Measurements from ENCODE around the gene PDIA6.

Gene PDIA6

DNA sequence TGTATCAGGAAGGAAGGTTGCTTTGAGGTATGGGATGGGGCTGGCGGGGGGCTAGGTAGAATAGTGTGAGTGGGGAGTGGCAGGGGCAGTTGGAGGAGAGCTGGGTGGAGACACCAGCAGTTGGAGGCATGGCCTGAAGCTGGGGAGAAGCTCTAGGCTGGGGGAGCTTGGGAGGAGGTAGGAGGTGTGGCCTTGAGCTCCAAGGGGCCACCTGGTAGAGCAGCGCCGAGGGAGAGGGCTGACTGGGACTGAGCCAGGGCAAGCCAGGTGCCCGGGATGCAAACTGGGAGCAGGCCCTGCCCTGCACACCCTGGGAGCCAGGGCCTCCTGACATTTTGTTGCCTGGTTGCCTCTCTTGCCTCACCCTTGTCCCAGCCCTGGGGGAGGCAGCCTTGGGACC, 33.1 kb upstream of the PDIA6 start:
- no peak overlapping the region for H3K9ac ChIP-seq (ENCODE audit: low read length in 5 of 5)
- peaks cover 0 to 6% (median 0%) of the 10 kb centered on the region in 5 donors for H3K4me1 ChIP-seq (ENCODE audit: control insufficient read depth in 5 of 5, insufficient read depth in 5 of 5, low read length in 5 of 5)
- peaks cover 11 to 23% (median 20%) of the 10 kb centered on the region in 5 donors for H3K9me3 ChIP-seq (ENCODE audit: control insufficient read depth in 5 of 5, low read length in 5 of 5)
- H3K36me3 ChIP-seq (ENCODE audit: control insufficient read depth in 5 of 5, insufficient read depth in 5 of 5, low read length in 5 of 5) = no peaks in the 10 kb centered on the region
- H3K27ac ChIP-seq (ENCODE audit: low read depth, low read length) = no peak overlapping the region
- no peak overlapping the region for H3K4me3 ChIP-seq (ENCODE audit: low read depth in 1 of 5, low read length in 5 of 5)
- H3K27me3 ChIP-seq (ENCODE audit: control insufficient read depth in 5 of 5, insufficient read depth in 4 of 5, low read length in 5 of 5) = peaks cover 0 to 5% (median 0%) of the 10 kb centered on the region in 5 donors

- no peaks in the 10 kb centered on the region for H3K36me3 ChIP-seq (ENCODE audit: control insufficient read depth in 5 of 5, insufficient read depth in 5 of 5, low read length in 5 of 5)
- H3K27me3 ChIP-seq (ENCODE audit: control insufficient read depth in 5 of 5, insufficient read depth in 4 of 5, low read length in 5 of 5) = peaks cover 4 to 15% (median 8%) of the 10 kb centered on the region in 5 donors
- H3K4me3 ChIP-seq (ENCODE audit: low read depth in 1 of 5, low read length in 5 of 5) = peak overlapping the region in 1 of 5 donors; percentile 18
- peaks cover 0 to 6% (median 0%) of the 10 kb centered on the region in 5 donors for H3K4me1 ChIP-seq (ENCODE audit: control insufficient read depth in 5 of 5, insufficient read depth in 5 of 5, low read length in 5 of 5)
- no peak overlapping the region for H3K9ac ChIP-seq (ENCODE audit: low read length in 5 of 5)
- H3K9me3 ChIP-seq (ENCODE audit: control insufficient read depth in 5 of 5, low read length in 5 of 5) = peaks cover 11 to 31% (median 29%) of the 10 kb centered on the region in 5 donors
- no peak overlapping the region for H3K27ac ChIP-seq (ENCODE audit: low read depth, low read length)
Measured at GRCh38 chr2:10844097-10844496, 31.5 kb upstream of the PDIA6 start.

- Histone ChIP-seq H3K27me3 (ENCODE audit: control insufficient read depth in 5 of 5, insufficient read depth in 4 of 5, low read length in 5 of 5) (peaks cover 5 to 19% (median 8%) of the 10 kb centered on the region in 5 donors), H3K27ac (ENCODE audit: low read depth, low read length) (no peak overlapping the region), H3K4me1 (ENCODE audit: control insufficient read depth in 5 of 5, insufficient read depth in 5 of 5, low read length in 5 of 5) (peaks cover 0 to 6% (median 0%) of the 10 kb centered on the region in 5 donors), H3K9me3 (ENCODE audit: control insufficient read depth in 5 of 5, low read length in 5 of 5) (peaks cover 11 to 31% (median 29%) of the 10 kb centered on the region in 5 donors), H3K9ac (ENCODE audit: low read length in 5 of 5) (no peak overlapping the region), H3K4me3 (ENCODE audit: low read depth in 1 of 5, low read length in 5 of 5) (no peak overlapping the region), H3K36me3 (ENCODE audit: control insufficient read depth in 5 of 5, insufficient read depth in 5 of 5, low read length in 5 of 5) (no peaks in the 10 kb centered on the region)
Measured at GRCh38 chr2:10842506-10842905, 29.9 kb upstream of the PDIA6 start.

GRCh38 chr2:10841547-10842219, 29.1 kb upstream of the PDIA6 start:
- Histone ChIP-seq H3K27me3 (ENCODE audit: control insufficient read depth in 5 of 5, insufficient read depth in 4 of 5, low read length in 5 of 5) (peaks cover 5 to 18% (median 8%) of the 10 kb centered on the region in 5 donors), H3K27ac (ENCODE audit: low read depth, low read length) (no peak overlapping the region), H3K9ac (ENCODE audit: low read length in 5 of 5) (no peak overlapping the region), H3K9me3 (ENCODE audit: control insufficient read depth in 5 of 5, low read length in 5 of 5) (peaks cover 11 to 31% (median 29%) of the 10 kb centered on the region in 5 donors), H3K4me1 (ENCODE audit: control insufficient read depth in 5 of 5, insufficient read depth in 5 of 5, low read length in 5 of 5) (peaks cover 0 to 6% (median 0%) of the 10 kb centered on the region in 5 donors), H3K36me3 (ENCODE audit: control insufficient read depth in 5 of 5, insufficient read depth in 5 of 5, low read length in 5 of 5) (no peaks in the 10 kb centered on the region), H3K4me3 (ENCODE audit: low read depth in 1 of 5, low read length in 5 of 5) (peak overlapping the region in 4 of 5 donors; percentile 6 to 35 (median 7))

GRCh38 chr2:10839813-10840212, 27.2 kb upstream of the PDIA6 start:
- Histone ChIP-seq H3K9ac (ENCODE audit: low read length in 5 of 5) (no peak overlapping the region), H3K27me3 (ENCODE audit: control insufficient read depth in 5 of 5, insufficient read depth in 4 of 5, low read length in 5 of 5) (peaks cover 3 to 16% (median 7%) of the 10 kb centered on the region in 5 donors), H3K27ac (ENCODE audit: low read depth, low read length) (no peak overlapping the region), H3K4me1 (ENCODE audit: control insufficient read depth in 5 of 5, insufficient read depth in 5 of 5, low read length in 5 of 5) (peaks cover 0 to 8% (median 0%) of the 10 kb centered on the region in 5 donors), H3K4me3 (ENCODE audit: low read depth in 1 of 5, low read length in 5 of 5) (no peak overlapping the region), H3K36me3 (ENCODE audit: control insufficient read depth in 5 of 5, insufficient read depth in 5 of 5, low read length in 5 of 5) (no peaks in the 10 kb centered on the region), H3K9me3 (ENCODE audit: control insufficient read depth in 5 of 5, low read length in 5 of 5) (peaks cover 11 to 31% (median 29%) of the 10 kb centered on the region in 5 donors)

GRCh38 chr2:10838734-10839133, 26.1 kb upstream of the PDIA6 start:
- Histone ChIP-seq H3K27ac (ENCODE audit: low read depth, low read length) (no peak overlapping the region), H3K4me3 (ENCODE audit: low read depth in 1 of 5, low read length in 5 of 5) (no peak overlapping the region), H3K36me3 (ENCODE audit: control insufficient read depth in 5 of 5, insufficient read depth in 5 of 5, low read length in 5 of 5) (no peaks in the 10 kb centered on the region), H3K4me1 (ENCODE audit: control insufficient read depth in 5 of 5, insufficient read depth in 5 of 5, low read length in 5 of 5) (peaks cover 0 to 3% (median 0%) of the 10 kb centered on the region in 5 donors), H3K27me3 (ENCODE audit: control insufficient read depth in 5 of 5, insufficient read depth in 4 of 5, low read length in 5 of 5) (peaks cover 3 to 16% (median 7%) of the 10 kb centered on the region in 5 donors), H3K9me3 (ENCODE audit: control insufficient read depth in 5 of 5, low read length in 5 of 5) (peaks cover 11 to 31% (median 29%) of the 10 kb centered on the region in 5 donors), H3K9ac (ENCODE audit: low read length in 5 of 5) (no peak overlapping the region)

DNA sequence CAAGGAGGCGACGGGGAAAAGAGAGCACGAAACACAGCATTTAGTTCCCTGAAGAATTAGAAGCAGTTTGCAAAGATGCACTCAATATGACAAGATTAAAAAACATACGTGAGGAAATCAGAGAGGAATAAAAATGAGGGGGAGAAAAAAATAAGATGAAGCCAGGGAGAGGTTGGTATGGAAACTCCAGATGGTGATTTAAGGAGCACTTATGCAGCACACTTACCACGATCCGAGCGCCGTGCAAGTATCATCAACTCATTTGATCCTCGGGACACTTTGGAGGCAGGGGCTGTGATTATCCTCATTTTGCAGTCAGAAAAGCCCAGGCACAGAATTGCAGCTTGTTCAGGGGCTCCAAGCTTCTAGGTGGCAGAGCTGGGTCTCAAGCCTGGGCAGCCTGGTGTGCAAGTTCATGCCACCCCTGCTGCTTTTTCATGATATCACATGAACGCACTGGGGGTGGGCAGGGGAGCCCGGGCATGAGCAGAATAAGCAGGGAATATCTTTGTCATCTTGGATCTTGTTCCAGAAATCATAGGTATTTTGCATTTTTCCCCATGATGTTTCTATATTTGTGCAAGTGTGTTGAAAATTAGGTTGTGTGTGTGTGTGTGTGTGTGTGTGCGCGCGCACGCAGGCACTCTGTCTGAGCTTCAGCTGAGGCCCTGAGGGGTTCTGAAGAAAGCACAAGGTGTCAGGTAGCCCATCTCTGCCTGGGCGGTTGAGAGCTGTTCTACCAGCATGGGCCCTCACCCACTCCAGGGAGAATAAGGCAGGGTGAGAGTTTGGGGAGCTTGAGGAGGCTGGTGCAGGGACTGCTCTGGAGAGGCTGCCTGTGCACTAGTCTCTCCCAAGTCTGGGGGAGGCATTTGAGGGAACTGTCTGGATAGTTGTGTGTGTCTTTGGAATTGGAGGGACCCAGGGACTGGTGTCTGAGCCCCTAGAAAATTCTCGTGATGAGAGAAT, 25.0 kb upstream of the PDIA6 start:
- H3K36me3 ChIP-seq (ENCODE audit: control insufficient read depth in 5 of 5, insufficient read depth in 5 of 5, low read length in 5 of 5) = no peaks in the 10 kb centered on the region
- peaks cover 11 to 28% (median 27%) of the 10 kb centered on the region in 5 donors for H3K9me3 ChIP-seq (ENCODE audit: control insufficient read depth in 5 of 5, low read length in 5 of 5)
- no peak overlapping the region for H3K27ac ChIP-seq (ENCODE audit: low read depth, low read length)
- H3K27me3 ChIP-seq (ENCODE audit: control insufficient read depth in 5 of 5, insufficient read depth in 4 of 5, low read length in 5 of 5) = peaks cover 9 to 20% (median 12%) of the 10 kb centered on the region in 5 donors
- H3K4me1 ChIP-seq (ENCODE audit: control insufficient read depth in 5 of 5, insufficient read depth in 5 of 5, low read length in 5 of 5) = peaks cover 0 to 3% (median under 1%) of the 10 kb centered on the region in 5 donors
- no peak overlapping the region for H3K9ac ChIP-seq (ENCODE audit: low read length in 5 of 5)
- H3K4me3 ChIP-seq (ENCODE audit: low read depth in 1 of 5, low read length in 5 of 5) = no peak overlapping the region

DNA sequence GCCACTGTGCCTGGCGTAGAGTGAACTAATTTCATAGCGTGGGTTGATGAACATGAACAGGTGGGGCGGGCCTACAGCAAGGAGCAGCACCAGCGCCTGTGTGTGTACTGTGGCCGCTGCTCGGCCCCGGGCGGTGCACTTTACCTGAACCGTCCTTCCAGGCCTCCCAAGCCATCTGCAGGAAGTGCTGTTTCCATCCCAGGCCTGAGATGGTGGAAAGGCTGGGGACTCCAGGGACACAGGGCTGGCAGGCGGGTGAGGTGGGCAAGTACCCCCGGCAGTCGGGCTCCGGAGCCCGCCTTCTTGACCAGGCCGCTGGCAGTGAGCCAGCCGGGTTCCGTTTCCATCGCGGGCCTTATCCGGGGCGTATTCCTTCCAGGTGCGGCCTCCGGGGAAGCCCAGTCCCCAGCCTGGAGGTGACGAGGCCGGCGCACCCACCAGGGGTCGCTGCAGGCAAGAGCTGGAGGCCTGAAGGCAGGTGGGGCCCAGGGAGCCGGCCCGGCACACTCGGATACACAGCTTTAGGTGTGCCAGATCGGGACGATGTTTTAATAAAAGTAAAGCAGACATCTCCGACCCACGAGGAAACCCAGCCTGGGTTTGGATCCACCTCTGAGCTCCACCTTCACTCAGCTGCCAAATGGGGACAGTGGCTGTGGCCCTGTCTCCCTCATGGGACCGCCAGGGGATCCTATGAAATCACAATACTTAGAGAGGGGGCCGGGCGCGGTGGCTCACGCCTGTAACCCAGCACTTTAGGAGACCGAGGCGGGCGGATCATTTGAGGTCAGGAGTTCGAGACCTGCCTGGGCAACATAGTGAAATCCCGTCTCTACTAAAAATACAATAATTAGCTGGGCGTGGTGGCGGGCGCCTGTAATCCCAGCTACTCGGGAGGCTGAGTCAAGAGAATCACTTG, 22.7 kb upstream of the PDIA6 start:
- Histone ChIP-seq H3K9me3 (ENCODE audit: control insufficient read depth in 5 of 5, low read length in 5 of 5) (peaks cover 0 to 6% (median 5%) of the 10 kb centered on the region in 5 donors), H3K4me3 (ENCODE audit: low read depth in 1 of 5, low read length in 5 of 5) (no peak overlapping the region), H3K27ac (ENCODE audit: low read depth, low read length) (no peak overlapping the region), H3K27me3 (ENCODE audit: control insufficient read depth in 5 of 5, insufficient read depth in 4 of 5, low read length in 5 of 5) (peaks cover 18 to 32% (median 31%) of the 10 kb centered on the region in 5 donors), H3K4me1 (ENCODE audit: control insufficient read depth in 5 of 5, insufficient read depth in 5 of 5, low read length in 5 of 5) (peaks cover 0 to 7% (median 6%) of the 10 kb centered on the region in 5 donors), H3K9ac (ENCODE audit: low read length in 5 of 5) (peak overlapping the region in 1 of 5 donors; percentile 35), H3K36me3 (ENCODE audit: control insufficient read depth in 5 of 5, insufficient read depth in 5 of 5, low read length in 5 of 5) (no peaks in the 10 kb centered on the region)

DNA sequence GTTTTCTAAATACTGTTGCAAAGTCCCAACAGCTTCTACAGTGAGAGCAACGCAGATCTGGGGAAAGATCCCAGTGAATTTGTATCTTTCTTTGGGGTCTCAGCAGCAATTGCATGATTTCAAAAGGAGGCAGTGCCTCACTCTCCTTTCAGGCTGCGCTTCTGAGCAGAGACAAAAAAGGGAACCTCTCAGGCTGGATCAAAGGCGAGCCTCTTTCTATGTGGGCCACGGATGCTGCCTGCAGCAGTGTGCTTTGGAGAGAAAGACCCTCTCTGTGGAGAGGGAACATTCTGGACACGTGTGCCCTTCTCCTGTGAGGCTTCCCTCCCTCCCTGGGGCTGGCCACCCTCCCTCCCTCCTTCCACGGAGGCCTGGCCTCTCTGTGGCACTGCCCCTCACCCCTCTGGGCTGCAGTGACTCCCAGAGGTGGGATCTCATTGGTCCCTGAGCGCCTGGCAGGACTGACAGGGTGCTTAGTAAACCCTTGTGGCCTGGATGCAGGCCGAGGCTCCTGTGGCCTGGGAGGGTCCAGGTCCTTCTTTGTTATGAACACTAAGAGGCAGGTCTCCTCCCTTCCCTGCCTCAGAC, 21.6 kb upstream of the PDIA6 start:
- Histone ChIP-seq H3K27me3 (ENCODE audit: control insufficient read depth in 5 of 5, insufficient read depth in 4 of 5, low read length in 5 of 5) (peaks cover 19 to 32% (median 28%) of the 10 kb centered on the region in 5 donors), H3K4me3 (ENCODE audit: low read depth in 1 of 5, low read length in 5 of 5) (no peak overlapping the region), H3K9ac (ENCODE audit: low read length in 5 of 5) (no peak overlapping the region), H3K9me3 (ENCODE audit: control insufficient read depth in 5 of 5, low read length in 5 of 5) (no peaks in the 10 kb centered on the region), H3K4me1 (ENCODE audit: control insufficient read depth in 5 of 5, insufficient read depth in 5 of 5, low read length in 5 of 5) (peaks cover 0 to 7% (median 6%) of the 10 kb centered on the region in 5 donors), H3K36me3 (ENCODE audit: control insufficient read depth in 5 of 5, insufficient read depth in 5 of 5, low read length in 5 of 5) (no peaks in the 10 kb centered on the region), H3K27ac (ENCODE audit: low read depth, low read length) (no peak overlapping the region)
